H1 (cell line): ENCODE measurements around the gene SRSF8. TPM values are rescaled to one million over a fixed set of nuclear protein-coding genes. Genes with fewer than 3 reads are reported as not detected.
A peak's percentile ranks its signal among the peaks of the same experiment; 100 is the strongest.

Experiments used
- CTCF ChIA-PET: fragments of 300-600 bp; sonication (Branson Sonifier 250); formaldehyde crosslinking; loops from one replicate; lab custom pipeline; 2021; ENCODE audit not compliant: partially characterized antibody; lab: Charles Lee
- POLR2A ChIA-PET: fragments of 300-600 bp; sonication (Branson Sonifier 250); formaldehyde crosslinking; loops from one replicate; lab custom pipeline; 2021; ENCODE audit warnings: inconsistent platforms; ENCODE audit not compliant: partially characterized antibody; lab: Charles Lee
- DNase-seq, 2 experiments: peaks; one replicate each; pipeline versions ENCODE4 v3.0.0 to v3.0.0-alpha.2; 2010 to 2022; ENCODE audit warnings: low spot score in 2 of 2, low read depth in 1 of 2, mixed read lengths in 1 of 2
- FAIRE-seq: peaks from 2 replicates; lab custom pipeline; 2011; peaks lifted over from hg19 to GRCh38; lab: Jason Lieb, UNC
- H2AFZ ChIP-seq: 2 replicates; pipeline ENCODE4 v1.8.1; 2012; ENCODE audit warnings: low read length, inconsistent platforms
- H2AK5ac ChIP-seq: 2 replicates; pipeline ENCODE4 v1.6.1; 2013; ENCODE audit warnings: low read depth, low read length
- H2BK120ac ChIP-seq: replicated peaks from 2 replicates; pipeline ENCODE3; 2013; ENCODE audit warnings: low read depth, low read length, inconsistent platforms
- H2BK12ac ChIP-seq: 2 replicates; pipeline ENCODE4 v1.6.1; 2013; ENCODE audit warnings: low read depth, low read length
- H2BK15ac ChIP-seq: 2 replicates; pipeline ENCODE4 v1.6.1; 2013; ENCODE audit warnings: low read length
- H2BK20ac ChIP-seq: 2 replicates; pipeline ENCODE4 v1.6.1; 2013; ENCODE audit warnings: low read length
- H2BK5ac ChIP-seq: 2 replicates; pipeline ENCODE4 v1.6.1; 2013; ENCODE audit warnings: low read depth, low read length
- H3K14ac ChIP-seq: 2 replicates; pipeline ENCODE4 v1.6.1; 2013; ENCODE audit warnings: inconsistent platforms; ENCODE audit not compliant: insufficient read length
- H3K18ac ChIP-seq: 2 replicates; pipeline ENCODE4 v1.6.1; 2013; ENCODE audit warnings: low read length; ENCODE audit errors: extremely low read depth
- H3K23ac ChIP-seq: 2 replicates; pipeline ENCODE4 v1.6.1; 2013; ENCODE audit warnings: inconsistent platforms; ENCODE audit not compliant: insufficient read length
- H3K23me2 ChIP-seq: 2 replicates; pipeline ENCODE4 v1.6.1; 2013; ENCODE audit warnings: low read depth, low read length
- H3K27ac ChIP-seq: 2 replicates; pipeline ENCODE4 v1.6.1; 2011; ENCODE audit warnings: low read depth, low read length, inconsistent platforms
- H3K27me3 ChIP-seq, 4 experiments: replicated peaks in 1 of 4; 1 replicate in 1 of 4; 2 replicates in 3 of 4; pipeline versions ENCODE4 v1.6.1 to v1.8.1; 2011 to 2013; ENCODE audit warnings: low read length in 3 of 4, mild to moderate bottlenecking in 3 of 4, inconsistent platforms in 2 of 4, mixed read lengths in 2 of 4, moderate library complexity in 1 of 4; ENCODE audit not compliant: control insufficient read depth in 3 of 4, insufficient read depth in 3 of 4; ENCODE audit errors: extremely low read depth in 1 of 4
- H3K36me3 ChIP-seq, 4 experiments: 2 replicates each; pipeline versions ENCODE4 v1.6.1 to v1.8.1; 2011 to 2013; ENCODE audit warnings: mild to moderate bottlenecking in 4 of 4, low read length in 3 of 4, moderate library complexity in 2 of 4, control low read depth in 1 of 4, inconsistent platforms in 1 of 4; ENCODE audit not compliant: insufficient read depth in 4 of 4, control insufficient read depth in 2 of 4
- H3K4ac ChIP-seq: replicated peaks from 2 replicates; pipeline ENCODE3; 2013; ENCODE audit warnings: low read length, low read depth, mixed read lengths, inconsistent platforms; ENCODE audit not compliant: insufficient read length
- H3K4me1 ChIP-seq, 4 experiments: replicated peaks in 1 of 4; 1 replicate in 1 of 4; 2 replicates in 3 of 4; pipeline versions ENCODE4 v1.6.1 to v1.8.1; 2011 to 2013; ENCODE audit warnings: low read length in 3 of 4, inconsistent platforms in 2 of 4, mixed read lengths in 1 of 4; ENCODE audit not compliant: insufficient read depth in 4 of 4, control insufficient read depth in 3 of 4
- H3K4me2 ChIP-seq, 2 experiments: 2 replicates each; pipeline versions ENCODE4 v1.6.1 to v1.8.1; 2011 to 2013; ENCODE audit warnings: low read depth in 2 of 2, low read length in 2 of 2, control low read depth in 1 of 2, inconsistent platforms in 1 of 2, mild to moderate bottlenecking in 1 of 2; ENCODE audit not compliant: insufficient read depth in 1 of 2
- H3K4me3 ChIP-seq, 4 experiments: fragments of 200-600, 300-600 bp in 1 of 4; sonication (generic), shearing (Covaris generic), sonication (Bioruptor Twin) in 1 of 4; 2 replicates each; pipeline versions ENCODE4 v1.5.1 to v1.8.1; 2011 to 2016; ENCODE audit warnings: low read length in 4 of 4, low read depth in 3 of 4, control low read depth in 2 of 4, inconsistent platforms in 2 of 4, mild to moderate bottlenecking in 2 of 4, mixed read lengths in 1 of 4, moderate library complexity in 1 of 4; ENCODE audit not compliant: insufficient read depth in 2 of 4; ENCODE audit errors: extremely low read depth in 1 of 4
- H3K56ac ChIP-seq: replicated peaks from 2 replicates; pipeline ENCODE3; 2013; ENCODE audit warnings: low read depth, mild to moderate bottlenecking, mixed read lengths, low read length, inconsistent platforms; ENCODE audit not compliant: insufficient read length
- H3K79me1 ChIP-seq: 2 replicates; pipeline ENCODE4 v1.6.1; 2013; ENCODE audit warnings: low read depth, low read length, control low read depth
- H3K79me2 ChIP-seq, 2 experiments: 2 replicates each; pipeline versions ENCODE4 v1.6.1 to v1.8.1; 2012 to 2013; ENCODE audit warnings: low read length in 2 of 2, mild to moderate bottlenecking in 2 of 2, inconsistent platforms in 1 of 2; ENCODE audit not compliant: insufficient read depth in 2 of 2, control insufficient read depth in 1 of 2
- H3K9ac ChIP-seq, 4 experiments: replicated peaks in 1 of 4; 1 replicate in 1 of 4; 2 replicates in 3 of 4; pipeline versions ENCODE4 v1.6.1 to v1.8.1; 2011 to 2013; ENCODE audit warnings: low read depth in 3 of 4, low read length in 3 of 4, control low read depth in 2 of 4, mild to moderate bottlenecking in 2 of 4, moderate library complexity in 2 of 4, inconsistent platforms in 1 of 4; ENCODE audit errors: extremely low read depth in 1 of 4
- H3K9me3 ChIP-seq, 2 experiments: 2 replicates each; pipeline versions ENCODE4 v1.6.1 to v1.8.1; 2012 to 2013; ENCODE audit warnings: mild to moderate bottlenecking in 2 of 2, moderate library complexity in 2 of 2, control low read depth in 1 of 2, inconsistent platforms in 1 of 2, low read depth in 1 of 2, low read length in 1 of 2, mixed read lengths in 1 of 2; ENCODE audit not compliant: insufficient read depth in 2 of 2
- H4K20me1 ChIP-seq, 2 experiments: replicated peaks in 1 of 2; 2 replicates each; pipeline versions ENCODE3 to v1.8.1; 2011 to 2013; ENCODE audit warnings: inconsistent platforms in 2 of 2, low read length in 2 of 2, mild to moderate bottlenecking in 1 of 2; ENCODE audit not compliant: insufficient read depth in 2 of 2, control insufficient read depth in 1 of 2
- H4K5ac ChIP-seq: 2 replicates; pipeline ENCODE4 v1.6.1; 2013; ENCODE audit warnings: low read length, low read depth, mixed read lengths, inconsistent platforms; ENCODE audit not compliant: insufficient read length
- H4K8ac ChIP-seq: 2 replicates; pipeline ENCODE4 v1.8.0; 2013; ENCODE audit warnings: mild to moderate bottlenecking, moderate library complexity, low read length, inconsistent platforms; ENCODE audit not compliant: insufficient read depth; ENCODE audit errors: extremely low read depth
- H4K91ac ChIP-seq: replicated peaks from 2 replicates; pipeline ENCODE3; 2013; ENCODE audit warnings: low read length, mixed read lengths, inconsistent platforms; ENCODE audit not compliant: insufficient read length
- CHD2 ChIP-seq: IDR thresholded peaks from 2 replicates; pipeline ENCODE4 v1.6.1; 2012; ENCODE audit warnings: low read length, improper control_type of control experiment
- EZH2 ChIP-seq: fragments of 200-600 bp; sonication (generic); IDR thresholded peaks from 2 replicates; pipeline ENCODE4 v1.7.1; 2012; ENCODE audit warnings: low read depth, mild to moderate bottlenecking, moderate library complexity, low read length, inconsistent platforms; ENCODE audit not compliant: severe bottlenecking
- POLR2A ChIP-seq, 2 experiments: IDR thresholded peaks; 1 replicate in 1 of 2; 2 replicates in 1 of 2; pipeline ENCODE4 v1.6.1; 2011; ENCODE audit warnings: low read depth in 2 of 2, low read length in 2 of 2, mild to moderate bottlenecking in 2 of 2; ENCODE audit errors: control extremely low read depth in 1 of 2
- RAD21 ChIP-seq, 2 experiments: IDR thresholded peaks in 1 of 2; conservative IDR thresholded peaks in 1 of 2; 2 replicates each; pipeline ENCODE4 v1.6.1; 2011; ENCODE audit warnings: low read depth in 2 of 2, low read length in 2 of 2, improper control_type of control experiment in 1 of 2, inconsistent platforms in 1 of 2, mild to moderate bottlenecking in 1 of 2, moderate library complexity in 1 of 2
- RBBP5 ChIP-seq: IDR thresholded peaks from 2 replicates; pipeline ENCODE4 v1.7.1; 2012; ENCODE audit warnings: low read depth, mild to moderate bottlenecking, inconsistent platforms, low read length, moderate library complexity, borderline replicate concordance
- SP4 ChIP-seq: IDR thresholded peaks from 2 replicates; pipeline ENCODE4 v1.6.1; 2012; ENCODE audit warnings: low read length, inconsistent platforms
- TAF1 ChIP-seq: IDR thresholded peaks from 2 replicates; pipeline ENCODE4 v1.6.1; 2011; ENCODE audit warnings: mild to moderate bottlenecking, low read depth, low read length
- TAF7 ChIP-seq: optimal IDR thresholded peaks from 2 replicates; pipeline ENCODE3; 2011; ENCODE audit warnings: low read depth, mild to moderate bottlenecking, inconsistent platforms, low read length, moderate library complexity, borderline replicate concordance
- ZNF274 ChIP-seq: IDR thresholded peaks from 2 replicates; pipeline ENCODE4 v1.7.0; 2012; ENCODE audit warnings: low read length, borderline replicate concordance; ENCODE audit errors: extremely low read depth
- WGBS, 2 experiments: shearing (Covaris generic) in 1 of 2; methylation state at CpG; one replicate each; pipeline versions ENCODE4 v1.1.6 to v1.1.7; 2013 to 2015; ENCODE audit warnings: low lambda C conversion rate in 2 of 2, mixed read lengths in 2 of 2, inconsistent platforms in 1 of 2, low coverage in 1 of 2, missing lambda C conversion rate in 1 of 2; ENCODE audit not compliant: insufficient replicate concordance in 2 of 2, insufficient coverage in 1 of 2, insufficient read length in 1 of 2; ENCODE audit errors: extremely low coverage in 1 of 2, missing lambda C conversion rate in 1 of 2; 5-methylcytosine and 5-hydroxymethylcytosine counted together
- polyA plus RNA-seq, 7 experiments: library from polyadenylated mRNA; depleted of rRNA in 3 of 7; stranded (reverse) in 5 of 7; unstranded in 2 of 7; fragments of >200 nt in 5 of 7; fragments of 200-250 nt in 2 of 7; gene quantifications; 1 replicate in 5 of 7; 2 replicates in 1 of 7; 4 replicates in 1 of 7; pipeline versions ENCODE4 v1.2.1 to v1.2.3, GENCODE V29; 2011 to 2013; ENCODE audit warnings: missing spikeins in 2 of 7, mixed read lengths in 2 of 7
- total RNA-seq: library from RNA; stranded (reverse); fragmentation: NEBNext Ultra II Directional; extraction: Animal tissue kit (Norgen Biotek cat#: 25700); gene quantifications from 2 replicates; pipeline ENCODE4 v1.2.1, GENCODE V29; 2021
- TF ChIP-seq, protein P1 (sequence below): IDR thresholded peaks from 2 replicates; pipeline ENCODE4 v1.6.1; 2012; ENCODE audit warnings: low read length, inconsistent platforms

The SRSF8 gene
- total and polyA plus RNA-seq, 2 of the 8 experiments (the other 6 are each of a cell fraction or from before 2014, with no cell fraction given) = 13.2 to 18.5 TPM

DNA sequence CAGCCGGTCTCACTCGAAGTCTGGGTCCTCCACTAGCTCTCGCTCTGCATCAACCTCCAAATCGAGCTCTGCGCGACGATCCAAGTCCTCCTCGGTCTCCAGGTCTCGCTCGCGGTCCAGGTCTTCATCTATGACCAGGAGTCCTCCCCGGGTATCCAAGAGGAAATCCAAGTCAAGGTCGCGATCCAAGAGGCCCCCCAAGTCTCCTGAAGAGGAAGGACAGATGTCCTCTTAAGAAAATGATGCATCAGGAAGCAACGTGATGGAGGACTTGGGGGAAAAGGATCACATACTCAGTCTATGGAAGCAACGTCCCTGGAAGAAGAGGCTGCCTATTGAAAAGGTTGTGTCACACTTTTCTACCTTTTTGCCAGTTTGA, 1.1 kb downstream of the SRSF8 start:
- H2AFZ ChIP-seq = peak overlapping the region; percentile 47
- peak overlapping the region; percentile 14 for H3K4ac ChIP-seq
- no peak overlapping the region for H3K14ac ChIP-seq
- peak overlapping the region in 3 of 4 experiments; percentile 71 to 80 (median 80); a peak in 6 of 7 replicates for H3K9ac ChIP-seq
- H3K23ac ChIP-seq = no peak overlapping the region
- H3K18ac ChIP-seq = peak overlapping the region; percentile 79
- H3K9me3 ChIP-seq = no peaks in the 10 kb centered on the region
- no peak overlapping the region for H2BK20ac ChIP-seq
- no peaks in the 10 kb centered on the region for H3K27me3 ChIP-seq
- no peak overlapping the region; the same call in 1 of the 2 replicates for H2BK5ac ChIP-seq
- no peak overlapping the region; the same call in 1 of the 2 replicates for H2BK12ac ChIP-seq
- no peaks in the 10 kb centered on the region for H3K79me1 ChIP-seq
- POLR2A ChIA-PET = interaction anchor here (0.6 to 5.7 kb wide), 28 partner anchors 9 to 1179 kb away, joined by 3 to 44 read pairs (median 4); partner anchors contain the start of genes AMOTL1, CEP57, CWC15 and ENDOD1
- H4K20me1 ChIP-seq = peaks cover 0 to 2% of the 10 kb centered on the region in 2 experiments
- H3K4me2 ChIP-seq = peak overlapping the region; percentile 70 to 78
- H2BK15ac ChIP-seq = 0 out of 2 replicates have a peak overlapping the region, but pooled peaks have one; percentile 2
- DNase-seq = no peak
- FAIRE-seq = no peak
- H2BK120ac ChIP-seq = no peak overlapping the region
- H3K4me3 ChIP-seq = peak overlapping the region; percentile 70 to 85 (median 72)
- H3K56ac ChIP-seq = peak overlapping the region; percentile 86
- peaks cover 6% of the 10 kb centered on the region; the same call in 1 of the 2 replicates for H3K23me2 ChIP-seq
- H3K27ac ChIP-seq = peak overlapping the region; percentile 62; the same call in 1 of the 2 replicates
- H4K91ac ChIP-seq = peak overlapping the region; percentile 81
- peak overlapping the region; percentile 93; the same call in 1 of the 2 replicates for H4K8ac ChIP-seq
- H3K79me2 ChIP-seq = peaks cover 0 to 2% of the 10 kb centered on the region in 2 experiments; a peak in 1 of 4 replicates
- 1% methylated on average over 16 of the region's 16 CpGs; no CpG with 5 or more reads in 1 of the 2 experiments for WGBS, 2 experiments
- H3K36me3 ChIP-seq = no peaks in the 10 kb centered on the region
- peaks cover 0 to 2% (median 0%) of the 10 kb centered on the region in 4 experiments; a peak in 2 of 7 replicates for H3K4me1 ChIP-seq
- H2AK5ac ChIP-seq = no peak overlapping the region
- H4K5ac ChIP-seq = peak overlapping the region; percentile 48
- CTCF ChIA-PET = interaction anchor here (0.6 to 7.0 kb wide), 16 partner anchors 9 to 724 kb away, joined by 3 to 84 read pairs (median 4); partner anchors contain the start of genes CWC15, ENDOD1 and KDM4D
- TF ChIP-seq SP4 (0 out of 2 replicates have a peak, but pooled peaks have one; percentile 58), RBBP5 (no peak), RAD21 (IDR thresholded peaks at IDR 0.05 in 1 of 2, conservative IDR thresholded peaks at IDR 0.05 in 1 of 2; ENCODE audit: low read depth in 2 of 2, low read length in 2 of 2) (no peak), TAF1 (no peak; the same call in 1 of the 2 replicates), POLR2A (IDR thresholded peaks at IDR 0.05; ENCODE audit: control extremely low read depth in 1 of 2, low read depth in 2 of 2, low read length in 2 of 2) (peak in 1 of 2 experiments; percentile 4; a peak in 1 of 3 replicates), TAF7 (no peak), CHD2 (no peak), ZNF274 (no peak), EZH2 (peak; percentile 25)
- TF ChIP-seq, protein P1, sequence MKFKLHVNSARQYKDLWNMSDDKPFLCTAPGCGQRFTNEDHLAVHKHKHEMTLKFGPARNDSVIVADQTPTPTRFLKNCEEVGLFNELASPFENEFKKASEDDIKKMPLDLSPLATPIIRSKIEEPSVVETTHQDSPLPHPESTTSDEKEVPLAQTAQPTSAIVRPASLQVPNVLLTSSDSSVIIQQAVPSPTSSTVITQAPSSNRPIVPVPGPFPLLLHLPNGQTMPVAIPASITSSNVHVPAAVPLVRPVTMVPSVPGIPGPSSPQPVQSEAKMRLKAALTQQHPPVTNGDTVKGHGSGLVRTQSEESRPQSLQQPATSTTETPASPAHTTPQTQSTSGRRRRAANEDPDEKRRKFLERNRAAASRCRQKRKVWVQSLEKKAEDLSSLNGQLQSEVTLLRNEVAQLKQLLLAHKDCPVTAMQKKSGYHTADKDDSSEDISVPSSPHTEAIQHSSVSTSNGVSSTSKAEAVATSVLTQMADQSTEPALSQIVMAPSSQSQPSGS = no peak
